GM15510 (cell line): ENCODE results near the gene PBX3.

Experiments used
- POLR2A ChIP-seq: IDR thresholded peaks from 3 replicates; pipeline ENCODE4 v1.6.1; 2011; ENCODE audit warnings: borderline replicate concordance; ENCODE audit not compliant: insufficient read length; ENCODE audit errors: extremely low read depth

PBX3 gene

DNA sequence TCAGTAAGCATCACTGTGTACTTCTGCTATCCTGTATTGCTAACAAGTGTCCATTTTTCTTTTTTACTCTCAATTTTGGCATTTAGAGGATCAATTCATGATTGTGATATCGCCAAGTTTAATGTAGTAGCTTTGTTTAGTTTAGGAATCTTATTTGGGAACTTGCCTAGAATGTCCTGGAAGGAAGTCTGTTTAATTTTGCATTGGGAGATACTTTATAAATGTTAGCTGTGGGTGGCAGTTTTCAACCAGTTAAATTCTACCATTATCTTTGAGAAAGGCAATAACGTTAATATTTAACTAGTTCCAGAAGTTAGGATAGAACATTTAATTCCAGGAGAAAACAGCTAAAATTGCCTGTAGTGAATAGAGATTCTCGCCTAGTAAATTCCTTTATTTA, 78.6 kb downstream of the PBX3 start:
- no peak for TF ChIP-seq POLR2A

DNA sequence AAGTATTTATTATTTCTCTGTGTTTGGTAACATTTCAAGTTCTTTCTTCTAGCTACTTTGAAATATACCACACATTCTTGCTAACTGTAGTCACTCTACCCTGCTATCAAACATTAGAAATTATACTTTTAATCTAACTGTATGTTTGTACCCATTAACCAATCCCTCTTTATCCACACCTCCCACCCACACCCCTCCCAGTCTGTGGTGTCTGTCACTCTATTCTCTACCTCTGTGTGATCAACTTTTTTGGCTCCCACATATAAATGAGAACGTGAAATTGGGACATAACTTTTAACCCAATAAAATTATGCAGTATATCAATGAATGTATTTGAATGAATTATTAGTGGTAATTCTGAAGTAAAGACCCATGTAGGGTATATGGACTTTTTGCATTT, 79.7 kb downstream of the PBX3 start:
- TF ChIP-seq POLR2A = no peak

DNA sequence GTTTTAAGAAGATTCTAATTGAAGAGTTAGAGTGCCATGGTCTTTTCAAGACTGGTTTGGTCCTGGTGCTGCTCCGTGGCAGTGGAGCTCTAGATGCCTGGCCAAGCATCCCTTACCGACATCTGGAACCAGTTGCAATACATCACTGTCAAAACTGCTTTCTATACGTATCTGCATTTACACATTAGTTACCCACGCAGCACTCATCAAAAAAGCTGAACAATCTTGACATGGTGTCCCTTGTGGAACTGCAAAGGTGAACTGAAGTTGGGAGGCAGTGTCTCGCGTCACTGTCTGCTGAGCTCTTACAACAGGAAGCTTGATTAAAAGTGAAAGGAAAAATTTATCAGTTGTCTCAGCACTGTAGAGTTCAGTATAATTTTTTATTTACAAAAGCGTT, 82.6 kb downstream of the PBX3 start:
- no peak for TF ChIP-seq POLR2A

DNA sequence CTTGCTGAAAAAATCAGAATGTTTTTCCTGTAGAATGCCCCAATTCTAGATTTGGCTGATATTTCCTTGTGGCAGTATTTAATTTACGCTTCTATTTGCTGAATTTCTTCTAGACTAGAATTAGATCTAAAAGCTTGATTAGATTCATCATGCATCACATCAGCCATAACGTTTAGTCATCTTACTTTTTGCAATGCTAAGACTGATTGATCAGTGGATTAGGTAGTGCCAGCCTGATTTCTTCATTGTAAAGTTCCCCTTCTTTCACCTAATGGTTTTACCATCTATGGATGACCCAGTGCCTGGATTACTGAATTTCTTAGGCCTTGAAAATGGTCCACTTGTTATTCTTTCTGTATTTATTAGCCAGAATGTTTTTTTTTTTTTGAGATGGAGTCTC, 83.9 kb downstream of the PBX3 start:
- no peak for TF ChIP-seq POLR2A

DNA sequence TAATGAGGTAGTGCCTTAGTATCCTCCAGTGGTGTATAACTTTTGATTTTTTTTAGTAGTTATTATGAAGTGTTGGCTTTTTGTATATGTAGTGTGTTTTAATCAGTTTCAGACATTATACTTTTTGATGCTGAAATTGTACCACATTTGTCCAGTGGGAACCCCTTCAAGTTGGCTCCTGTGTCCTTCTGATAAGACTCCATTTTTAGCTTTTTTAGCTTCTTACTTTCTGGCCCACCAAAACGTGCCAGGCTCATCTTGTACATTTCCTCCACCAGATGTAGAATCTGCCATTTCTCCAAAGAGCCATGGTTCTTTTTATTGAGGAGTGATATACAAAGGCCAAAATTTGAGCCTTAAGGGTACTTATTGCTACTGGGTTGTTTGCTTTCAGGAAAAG, 84.4 kb downstream of the PBX3 start:
- no peak for TF ChIP-seq POLR2A

DNA sequence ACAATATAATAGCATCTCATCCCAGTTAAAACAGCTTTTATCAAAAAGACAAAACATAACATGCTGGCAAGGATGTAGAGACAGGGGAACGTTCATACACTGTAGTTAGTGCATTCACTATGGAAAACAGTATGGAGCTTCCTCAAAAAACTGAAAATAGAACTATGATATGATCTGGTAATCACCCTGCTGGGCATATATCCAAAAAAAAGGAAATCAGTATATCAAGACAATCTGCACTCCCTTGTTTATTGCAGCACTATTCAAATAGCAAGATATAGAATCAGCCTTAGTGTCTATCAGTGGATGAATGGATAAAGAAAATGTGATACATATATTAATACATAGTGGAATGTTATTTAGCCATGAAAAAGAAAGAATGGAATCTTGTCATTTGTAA, 88.5 kb downstream of the PBX3 start:
- no peak for TF ChIP-seq POLR2A

DNA sequence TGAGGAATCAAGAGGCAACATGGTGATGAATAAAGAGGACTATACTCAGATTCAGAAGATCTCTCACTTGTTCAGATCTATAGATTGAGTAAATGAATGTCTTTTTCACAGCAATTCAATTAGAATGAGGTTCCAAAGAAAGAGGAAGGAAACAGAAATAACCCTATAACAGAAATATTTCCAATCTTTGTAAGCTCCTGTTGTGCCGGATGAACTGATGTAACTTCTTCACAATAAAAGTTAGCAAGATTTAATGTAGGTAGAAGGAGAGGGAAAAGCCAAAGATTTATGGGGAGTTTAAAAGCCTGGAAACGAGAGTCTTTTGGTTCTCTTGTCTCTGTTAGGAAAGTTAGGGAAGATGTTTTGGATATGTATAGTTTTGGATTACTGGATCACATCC, 92.1 kb downstream of the PBX3 start:
- no peak for TF ChIP-seq POLR2A

DNA sequence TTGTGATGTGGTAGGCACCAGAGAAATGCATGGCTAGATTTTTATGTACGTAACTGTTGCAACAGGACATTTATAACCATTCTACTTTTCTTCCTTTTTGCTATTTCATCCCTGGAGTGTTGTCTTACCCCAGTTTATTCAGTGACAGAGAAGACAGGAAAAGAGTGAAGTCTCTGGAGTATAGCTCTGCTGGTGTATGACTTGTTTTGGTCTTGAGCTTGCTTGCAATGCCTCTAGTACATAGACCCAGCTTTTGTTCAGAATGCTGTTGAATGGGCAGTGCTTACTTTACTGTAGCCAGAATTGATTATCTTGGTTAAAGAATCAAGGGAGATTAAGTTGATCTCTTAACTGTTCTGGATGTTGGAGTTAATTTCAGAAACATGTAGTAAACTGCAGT, 94.3 kb downstream of the PBX3 start:
- TF ChIP-seq POLR2A = no peak

DNA sequence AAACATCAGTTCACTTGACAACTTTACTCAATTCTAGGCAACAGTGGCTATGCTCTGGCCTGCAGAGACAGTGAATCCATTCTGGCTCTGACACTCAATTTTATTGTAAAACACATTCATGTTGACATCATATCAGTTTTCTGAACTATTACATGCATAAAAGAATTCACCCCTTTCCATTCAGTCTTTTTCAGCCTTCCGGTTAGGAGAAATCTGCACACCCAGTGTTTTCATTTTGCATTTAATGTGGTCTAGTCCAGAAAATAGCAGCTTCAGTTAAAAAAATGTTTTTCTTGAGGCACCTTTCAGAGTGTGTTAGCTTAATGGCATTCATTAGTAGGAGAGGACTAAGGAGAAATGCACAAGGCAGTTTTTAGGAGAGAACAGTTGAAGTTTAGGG, 95.1 kb downstream of the PBX3 start:
- no peak for TF ChIP-seq POLR2A

DNA sequence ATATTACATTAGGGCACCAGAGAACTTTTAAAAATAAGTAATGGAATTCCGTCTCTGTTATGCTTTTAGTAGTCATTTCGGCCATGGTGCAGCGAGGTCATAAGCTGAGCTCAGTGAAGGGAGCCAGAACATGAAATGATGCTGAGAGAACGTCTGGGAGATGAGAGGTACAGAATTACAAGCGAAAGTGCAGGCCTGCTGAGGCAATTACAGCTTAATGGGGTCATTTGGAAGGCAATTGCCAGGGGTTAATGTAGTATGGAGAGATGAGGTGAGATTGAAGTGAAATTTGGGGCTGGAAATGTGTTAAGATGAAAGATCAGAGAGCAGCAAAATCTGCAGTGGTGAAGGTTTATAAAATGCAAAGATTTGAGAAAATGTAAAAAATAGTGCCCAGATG, 96.5 kb downstream of the PBX3 start:
- no peak for TF ChIP-seq POLR2A

DNA sequence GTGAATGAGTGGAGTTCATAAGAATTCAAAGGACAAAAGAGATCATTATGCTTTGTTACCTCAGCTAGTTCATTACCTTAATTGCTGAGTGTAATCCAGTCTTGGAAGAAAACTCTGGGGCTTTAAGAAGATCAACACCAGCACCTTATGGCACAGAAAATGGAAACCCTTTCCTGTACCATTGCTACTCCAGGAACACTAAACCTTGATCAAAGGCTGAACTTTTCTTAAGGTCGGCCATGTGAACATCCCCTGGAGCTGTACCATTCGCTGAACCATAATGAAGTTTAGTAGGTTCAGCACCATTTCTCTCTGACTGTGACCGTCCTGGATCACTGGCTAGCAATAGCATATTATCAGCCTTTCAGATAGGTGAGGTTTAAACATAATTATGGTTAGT, 97.4 kb downstream of the PBX3 start:
- TF ChIP-seq POLR2A = no peak

DNA sequence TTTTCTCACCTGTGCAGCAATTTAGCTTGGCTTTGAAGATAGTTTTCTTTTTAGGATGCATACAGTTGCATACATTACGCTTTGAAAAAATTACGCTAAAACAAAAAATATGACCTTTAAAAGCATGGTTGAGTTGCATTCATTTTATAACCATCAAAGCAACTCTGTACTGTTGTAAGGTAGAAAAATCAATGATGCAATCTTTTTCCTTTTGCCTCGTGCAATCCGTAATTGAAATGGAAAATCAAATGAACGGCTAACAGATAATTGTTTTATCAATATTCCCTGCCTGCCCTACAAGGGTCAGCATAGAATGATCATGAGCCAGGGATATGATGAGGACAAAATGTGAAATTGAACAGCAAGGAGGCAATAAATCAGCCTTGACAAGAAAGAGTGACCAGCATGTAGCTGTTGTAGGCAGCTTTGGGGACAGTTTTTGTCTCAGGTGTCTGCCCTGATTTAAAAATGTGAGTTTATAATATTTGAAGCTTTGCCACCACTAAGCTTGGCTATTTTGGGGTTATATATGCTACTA, 98.2 kb downstream of the PBX3 start:
- no peak for TF ChIP-seq POLR2A

DNA sequence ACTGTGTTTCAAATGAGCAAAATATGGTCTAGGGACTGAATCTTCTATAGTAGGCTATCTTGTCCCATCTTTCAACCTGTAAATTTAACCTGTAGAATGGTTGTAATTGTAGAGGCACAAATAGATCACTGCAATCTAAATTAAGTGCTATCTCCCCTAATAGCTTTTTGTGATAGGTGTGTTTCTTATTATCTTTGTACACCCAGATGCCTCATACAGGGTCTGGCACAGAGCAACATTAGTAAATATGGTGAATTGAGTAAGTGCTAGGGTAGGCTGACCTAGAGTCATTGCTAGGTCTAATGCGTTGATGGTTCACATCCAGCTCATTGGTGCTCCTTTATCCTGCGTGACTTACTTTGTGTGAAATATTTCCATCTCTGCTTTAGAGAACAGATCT, 100.6 kb downstream of the PBX3 start:
- no peak for TF ChIP-seq POLR2A

DNA sequence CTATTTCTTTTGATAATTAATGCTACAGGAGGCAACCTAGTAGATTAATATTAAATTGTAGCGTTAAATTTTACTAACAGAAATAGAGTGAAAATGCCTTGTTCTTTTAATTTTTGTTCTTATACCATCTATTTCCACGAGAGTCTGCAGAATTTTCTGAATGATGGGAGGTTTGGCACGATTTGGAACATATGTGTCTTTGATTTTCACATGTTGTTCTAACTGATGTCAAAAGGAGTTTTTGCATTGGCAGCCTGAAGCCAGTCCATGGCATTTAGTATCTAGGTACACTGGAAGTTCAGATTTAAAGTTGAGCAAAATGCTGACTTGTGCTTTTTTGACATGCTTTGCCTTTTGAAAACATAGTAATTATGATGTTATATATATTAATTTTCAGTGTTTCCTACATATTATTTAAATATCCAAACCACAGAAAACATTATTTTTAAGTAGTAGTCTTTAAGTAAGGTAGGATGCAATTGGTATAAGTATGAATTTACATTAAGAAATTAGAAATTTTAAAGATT, 103.0 kb downstream of the PBX3 start:
- no peak for TF ChIP-seq POLR2A

DNA sequence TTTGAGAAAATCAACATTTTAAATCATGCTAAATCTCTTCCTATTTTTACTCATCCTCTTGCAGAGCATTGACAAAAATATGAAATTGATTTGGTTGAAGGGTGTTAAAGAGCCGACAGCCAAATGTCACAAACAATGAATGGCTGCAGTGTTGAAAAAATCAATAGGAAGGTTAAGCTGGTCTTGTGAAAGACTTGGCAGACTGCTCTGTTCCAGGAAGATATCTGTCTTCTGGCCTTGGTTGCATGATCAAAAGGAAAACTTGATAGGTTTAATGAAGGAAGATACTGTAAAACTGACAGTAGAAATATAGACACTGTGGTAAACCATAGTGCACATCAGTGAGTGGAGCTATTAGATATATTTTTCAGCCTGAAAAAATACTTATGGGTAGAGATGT, 103.6 kb downstream of the PBX3 start:
- no peak for TF ChIP-seq POLR2A

DNA sequence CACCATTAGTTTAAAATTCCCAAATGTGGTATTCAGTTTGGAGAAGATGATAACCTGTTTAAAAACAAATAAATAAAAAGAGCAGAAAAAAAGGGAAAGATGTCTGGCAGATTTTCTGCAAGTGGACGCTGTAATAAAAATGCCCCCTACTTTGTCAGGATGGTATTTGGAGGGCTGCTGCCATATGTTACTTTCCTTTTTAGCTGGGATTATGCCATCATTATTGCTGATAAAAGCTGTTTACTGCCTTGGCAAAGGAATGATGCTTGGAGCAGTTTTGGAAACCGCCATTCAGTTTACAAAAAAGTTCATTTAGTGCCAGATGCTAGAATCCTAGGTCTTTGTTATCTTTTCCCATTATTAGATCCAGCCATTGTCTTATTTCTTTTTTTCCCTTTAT, 104.8 kb downstream of the PBX3 start:
- TF ChIP-seq POLR2A = no peak

DNA sequence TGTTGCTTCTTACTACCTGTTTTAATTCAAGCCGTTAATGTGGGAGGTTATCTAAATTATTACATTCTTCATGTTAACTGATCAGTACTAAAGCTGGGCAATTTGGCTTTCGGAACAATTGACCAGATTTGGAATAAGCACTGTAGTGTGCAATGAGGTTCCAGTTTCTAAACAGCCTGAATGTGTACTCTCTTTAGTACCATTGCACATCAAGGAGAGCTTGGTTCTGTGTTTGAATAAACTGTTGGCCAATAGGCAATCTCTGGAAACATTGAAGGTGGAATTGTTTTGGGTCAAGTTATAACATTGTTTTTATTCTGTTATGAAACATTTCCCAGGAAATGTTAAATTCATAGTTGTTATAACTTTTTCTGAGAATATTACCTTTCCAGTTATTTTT, 105.2 kb downstream of the PBX3 start:
- no peak for TF ChIP-seq POLR2A
